ENCODE results near the gene LMTK3. TPM values are rescaled to one million over a fixed set of nuclear protein-coding genes. Genes with fewer than 3 reads are reported as not detected.
"Not testable (repeated sequence)": the region's sequence is repeated elsewhere in the genome, so short reads cannot be mapped to it uniquely, and the experiment has no call there.

The LMTK3 gene
- total RNA-seq, 4 donors from 2014 or later = under 0.01 to 1.8 (median 0.59) TPM; not detected in 1

DNA sequence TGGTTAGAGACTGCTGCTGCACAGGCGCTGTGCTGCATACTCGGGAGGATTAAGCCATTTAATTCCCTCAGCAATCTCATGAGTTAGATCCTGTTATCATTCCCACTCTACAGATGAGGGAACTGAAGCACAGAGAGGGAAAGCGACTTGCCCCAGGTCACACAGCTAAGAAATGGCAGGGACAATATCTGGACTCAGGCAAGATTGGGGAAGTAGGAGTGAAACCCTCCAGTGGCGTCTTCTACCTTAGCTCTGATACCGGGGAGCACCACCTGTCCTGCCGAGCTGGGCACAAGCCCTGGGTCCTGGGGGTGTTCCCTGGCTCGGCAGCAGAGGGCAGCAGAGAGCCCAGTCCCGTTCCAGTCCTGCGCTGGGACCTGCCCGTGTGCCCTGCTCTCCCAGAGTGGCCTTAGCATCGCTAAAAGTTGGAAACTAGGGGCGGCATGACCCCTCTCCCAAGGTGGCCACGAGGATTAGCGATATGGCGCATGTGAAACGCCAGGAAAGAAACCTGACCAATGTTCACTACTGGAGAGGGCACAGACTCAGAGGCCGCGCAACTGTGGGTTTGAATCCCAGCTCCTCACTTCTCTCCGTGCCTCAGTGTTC is 21.9 kb downstream of the LMTK3 start:
- Histone ChIP-seq H3K4me1 (peaks cover 0 to 44% (median 17%) of the 10 kb centered on the region in 4 donors), H3K36me3 (no peaks in the 10 kb centered on the region), H3K9me3 (no peaks in the 10 kb centered on the region), H3K27me3 (peaks cover 0 to 32% of the 10 kb centered on the region in 2 donors), H3K27ac (no peak overlapping the region), H3K4me3 (no peak overlapping the region)
- TF ChIP-seq POLR2A (IDR thresholded peaks at IDR 0.05) (no peak), EP300 (IDR thresholded peaks at IDR 0.05) (no peak)
- TF ChIP-seq, protein P1, sequence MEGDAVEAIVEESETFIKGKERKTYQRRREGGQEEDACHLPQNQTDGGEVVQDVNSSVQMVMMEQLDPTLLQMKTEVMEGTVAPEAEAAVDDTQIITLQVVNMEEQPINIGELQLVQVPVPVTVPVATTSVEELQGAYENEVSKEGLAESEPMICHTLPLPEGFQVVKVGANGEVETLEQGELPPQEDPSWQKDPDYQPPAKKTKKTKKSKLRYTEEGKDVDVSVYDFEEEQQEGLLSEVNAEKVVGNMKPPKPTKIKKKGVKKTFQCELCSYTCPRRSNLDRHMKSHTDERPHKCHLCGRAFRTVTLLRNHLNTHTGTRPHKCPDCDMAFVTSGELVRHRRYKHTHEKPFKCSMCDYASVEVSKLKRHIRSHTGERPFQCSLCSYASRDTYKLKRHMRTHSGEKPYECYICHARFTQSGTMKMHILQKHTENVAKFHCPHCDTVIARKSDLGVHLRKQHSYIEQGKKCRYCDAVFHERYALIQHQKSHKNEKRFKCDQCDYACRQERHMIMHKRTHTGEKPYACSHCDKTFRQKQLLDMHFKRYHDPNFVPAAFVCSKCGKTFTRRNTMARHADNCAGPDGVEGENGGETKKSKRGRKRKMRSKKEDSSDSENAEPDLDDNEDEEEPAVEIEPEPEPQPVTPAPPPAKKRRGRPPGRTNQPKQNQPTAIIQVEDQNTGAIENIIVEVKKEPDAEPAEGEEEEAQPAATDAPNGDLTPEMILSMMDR (IDR thresholded peaks at IDR 0.05) = peak; percentile 90 to 96 (median 92)
- DNase-seq (ENCODE audit: low spot score in 2 of 2) = peak; percentile 57 to 64
- 36 to 39% methylated on average over 12 of the region's 19 CpGs for WGBS, 2 donors

DNA sequence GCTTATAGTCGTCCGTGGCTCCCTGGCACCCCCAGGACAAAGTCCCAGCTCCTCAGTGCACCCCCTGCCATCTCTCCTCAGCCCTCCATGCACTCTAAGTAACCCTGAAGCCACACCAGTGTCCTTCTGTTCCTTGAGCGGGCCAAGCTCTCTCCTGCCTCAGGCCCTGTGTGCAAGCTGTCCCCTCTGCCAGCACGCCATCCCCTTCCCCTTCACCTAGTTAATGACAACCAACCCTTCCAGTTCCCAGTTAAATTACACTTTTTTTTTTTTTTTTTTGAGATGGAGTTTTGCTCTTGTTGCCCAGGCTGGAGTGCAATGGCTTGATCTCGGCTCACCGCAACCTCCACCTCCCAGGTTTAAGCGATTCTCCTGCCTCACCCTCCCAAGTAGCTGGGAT is 23.2 kb downstream of the LMTK3 start:
- not testable (repeated sequence) for H3K36me3 ChIP-seq; H3K27ac ChIP-seq; H3K4me3 ChIP-seq; H3K9me3 ChIP-seq; DNase-seq (ENCODE audit: low spot score in 2 of 2)
- H3K27me3 ChIP-seq = peaks cover 0 to 32% of the 10 kb centered on the region in 2 donors
- 83 to 87% methylated on average over 7 of the region's 7 CpGs for WGBS, 2 donors
- peaks cover 0 to 36% (median 13%) of the 10 kb centered on the region in 4 donors for H3K4me1 ChIP-seq

DNA sequence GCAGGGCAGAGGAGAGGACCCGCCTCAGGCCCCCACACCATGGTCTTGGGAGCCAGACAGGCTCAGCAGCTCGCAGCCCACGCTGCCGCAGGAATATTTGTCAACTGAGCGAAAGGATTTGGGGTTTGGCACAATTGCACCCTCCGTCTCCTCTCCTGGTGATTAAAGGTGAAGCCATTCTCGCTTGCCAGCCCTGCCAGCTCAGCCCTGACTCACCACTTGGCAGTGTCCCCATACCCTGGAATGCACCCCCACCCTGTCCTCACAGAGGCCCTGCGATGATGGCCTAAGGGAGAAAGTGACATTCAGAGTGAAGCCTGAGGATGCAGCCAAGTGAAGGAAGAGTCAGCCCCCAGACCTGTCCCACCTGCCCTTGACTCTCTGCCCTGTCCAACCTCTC is 23.7 kb downstream of the LMTK3 start:
- no peaks in the 10 kb centered on the region for H3K36me3 ChIP-seq
- H3K4me3 ChIP-seq = no peak overlapping the region
- no peak for DNase-seq (ENCODE audit: low spot score in 2 of 2)
- H3K9me3 ChIP-seq = no peaks in the 10 kb centered on the region
- TF ChIP-seq, protein P1 (IDR thresholded peaks at IDR 0.05) = no peak
- TF ChIP-seq POLR2A (IDR thresholded peaks at IDR 0.05) (no peak), EP300 (IDR thresholded peaks at IDR 0.05) (no peak)
- H3K27me3 ChIP-seq = peaks cover 0 to 31% of the 10 kb centered on the region in 2 donors
- no peak overlapping the region for H3K27ac ChIP-seq
- peaks cover 0 to 36% (median 13%) of the 10 kb centered on the region in 4 donors for H3K4me1 ChIP-seq
- 34 to 47% methylated on average over 8 of the region's 8 CpGs for WGBS, 2 donors

DNA sequence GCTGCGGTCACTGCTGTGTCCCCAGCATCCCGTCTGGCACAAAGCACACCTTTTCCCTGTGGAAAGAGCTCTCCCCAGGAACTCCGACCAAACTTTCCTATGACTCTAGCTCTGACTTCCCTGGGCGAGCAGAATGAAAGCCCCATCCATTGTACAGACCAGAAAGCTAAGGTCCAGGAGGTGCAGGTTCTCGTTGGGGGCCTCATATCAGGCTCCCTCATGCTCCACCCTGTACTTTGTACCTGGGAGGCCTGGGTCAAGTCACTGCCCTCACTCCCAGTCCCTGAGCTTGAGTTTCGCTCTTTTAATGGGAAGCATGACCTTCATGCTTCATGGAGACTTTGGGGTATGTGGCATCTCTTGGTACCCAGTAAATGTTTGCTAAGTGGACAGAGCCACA is 24.1 kb downstream of the LMTK3 start:
- peaks cover 0 to 35% (median 13%) of the 10 kb centered on the region in 4 donors for H3K4me1 ChIP-seq
- H3K27me3 ChIP-seq = peaks cover 0 to 27% of the 10 kb centered on the region in 2 donors
- H3K4me3 ChIP-seq = no peak overlapping the region
- WGBS, 2 donors = 74 to 83% methylated on average over 6 of the region's 6 CpGs
- no peaks in the 10 kb centered on the region for H3K36me3 ChIP-seq
- H3K9me3 ChIP-seq = no peaks in the 10 kb centered on the region
- DNase-seq (ENCODE audit: low spot score in 2 of 2) = no peak
- no peak overlapping the region for H3K27ac ChIP-seq
- TF ChIP-seq EP300 (IDR thresholded peaks at IDR 0.05) = no peak
- TF ChIP-seq POLR2A (IDR thresholded peaks at IDR 0.05) = no peak
- TF ChIP-seq, protein P1 (IDR thresholded peaks at IDR 0.05) = no peak

DNA sequence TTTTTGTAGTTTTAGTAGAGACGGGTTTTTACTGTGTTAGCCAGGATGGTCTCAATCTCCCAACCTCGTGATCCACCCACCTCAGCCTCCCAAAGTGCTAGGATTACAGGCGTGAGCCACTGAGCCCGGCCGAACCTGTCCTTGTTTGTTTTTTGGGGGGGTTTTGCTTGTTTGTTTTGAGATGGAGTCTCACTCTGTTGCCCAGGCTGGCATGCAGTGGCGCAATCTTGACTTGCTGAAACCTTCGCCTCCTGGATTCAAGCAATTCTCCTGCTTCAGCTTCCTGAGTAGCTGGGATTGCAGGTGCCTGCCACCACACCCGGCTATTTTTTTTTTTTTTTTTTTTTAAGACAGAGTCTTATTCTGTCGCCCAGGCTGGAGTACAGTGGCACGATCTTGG is 24.9 kb downstream of the LMTK3 start:
- not testable (repeated sequence) for H3K27ac ChIP-seq
- 85 to 87% methylated on average over 10 of the region's 10 CpGs for WGBS, 2 donors

DNA sequence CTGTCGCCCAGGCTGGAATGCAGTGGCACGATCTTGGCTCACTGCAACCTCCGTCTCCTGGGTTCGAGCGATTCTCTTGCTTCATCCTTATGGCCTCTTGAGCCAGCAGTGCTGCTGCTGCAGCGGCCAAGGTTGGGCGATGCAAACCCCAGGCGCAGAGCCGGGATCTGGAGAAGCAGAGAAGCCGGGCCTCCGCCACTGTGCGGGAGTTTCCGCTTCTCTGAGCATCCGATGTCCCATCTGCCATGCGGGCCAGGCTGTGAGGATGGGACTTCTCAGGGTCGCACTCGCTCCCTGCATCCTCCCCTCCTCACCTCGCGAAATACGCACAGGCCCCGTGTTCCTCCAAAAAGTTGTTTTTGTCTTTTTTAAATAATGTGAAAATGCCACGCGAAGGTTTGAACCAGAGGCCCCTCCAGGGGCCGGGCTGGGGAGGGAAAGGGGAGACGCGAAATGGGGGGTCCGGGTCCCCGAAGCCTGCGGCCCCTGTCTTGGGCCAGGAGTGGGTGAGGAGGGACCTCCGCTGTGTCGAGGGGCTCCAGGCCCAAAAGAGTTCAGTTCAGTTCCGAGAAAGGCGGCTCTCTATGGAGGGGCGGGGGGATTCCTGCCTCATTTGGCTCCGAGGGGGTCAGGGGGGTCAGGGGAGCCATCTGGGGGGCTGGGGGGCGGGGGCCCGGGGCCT is 26.6 kb downstream of the LMTK3 start:
- 66 to 69% methylated on average over 31 to 36 of the region's 37 CpGs for WGBS, 2 donors
- H3K4me1 ChIP-seq = peaks cover 0 to 35% (median 7%) of the 10 kb centered on the region in 4 donors
- H3K4me3 ChIP-seq = no peak overlapping the region
- H3K27me3 ChIP-seq = peaks cover 0 to 2% of the 10 kb centered on the region in 2 donors
- no peaks in the 10 kb centered on the region for H3K36me3 ChIP-seq
- H3K9me3 ChIP-seq = no peaks in the 10 kb centered on the region
- H3K27ac ChIP-seq = no peak overlapping the region
- no peak for DNase-seq (ENCODE audit: low spot score in 2 of 2)
- TF ChIP-seq POLR2A (IDR thresholded peaks at IDR 0.05) (no peak), EP300 (IDR thresholded peaks at IDR 0.05) (no peak)
- TF ChIP-seq, protein P1 (IDR thresholded peaks at IDR 0.05) = no peak

More for the DNA sequence above, 24.9 kb downstream of the LMTK3 start:
- DNase-seq (ENCODE audit: low spot score in 2 of 2); H3K36me3 ChIP-seq; H3K9me3 ChIP-seq; H3K4me3 ChIP-seq: not testable (repeated sequence)
- Histone ChIP-seq H3K27me3 (peaks cover 0 to 19% of the 10 kb centered on the region in 2 donors), H3K4me1 (peaks cover 0 to 33% (median 13%) of the 10 kb centered on the region in 4 donors)

Measured in tibial nerve (tissue), 4 donors.